GM12892 (cell line): ENCODE measurements around the gene CD109.
"Not testable (repeated sequence)": the region's sequence is repeated elsewhere in the genome, so short reads cannot be mapped to it uniquely, and the experiment has no call there.

Experiments used
- POLR2A ChIP-seq: IDR thresholded peaks from 2 replicates; pipeline ENCODE4 v1.6.1; 2011; ENCODE audit warnings: low read depth, low read length, control low read depth
- POLR2AphosphoS5 ChIP-seq: IDR thresholded peaks from 2 replicates; pipeline ENCODE4 v1.6.1; 2011; ENCODE audit warnings: low read depth, low read length, control low read depth
- TAF1 ChIP-seq: IDR thresholded peaks from 2 replicates; pipeline ENCODE4 v1.6.1; 2011; ENCODE audit warnings: low read depth, mild to moderate bottlenecking, control low read depth, low read length, borderline replicate concordance

DNA sequence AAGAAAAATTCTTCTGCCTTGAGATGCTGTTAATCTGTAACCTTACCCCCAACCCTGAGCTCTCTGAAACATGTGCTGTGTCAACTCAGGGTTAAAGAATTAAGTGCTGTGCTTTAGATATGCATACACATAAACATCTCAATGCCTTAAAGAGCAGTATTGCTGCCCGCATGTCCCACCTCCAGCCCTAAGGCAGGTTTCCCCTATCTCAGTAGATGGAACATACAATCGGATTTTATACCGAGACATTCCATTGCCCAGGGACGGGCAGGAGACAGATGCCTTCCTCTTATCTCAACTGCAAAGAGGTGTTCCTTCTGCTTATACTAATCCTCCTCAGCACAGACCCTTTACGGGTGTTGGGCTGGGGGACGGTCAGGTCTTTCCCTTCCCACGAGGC lies 109.2 kb downstream of the CD109 start:
- not testable (repeated sequence) for TF ChIP-seq POLR2A, POLR2AphosphoS5, TAF1
